NCI-H748 (cell line): Measurements from ENCODE around the gene A3GALT2.

Experiments used
- DNase-seq: peaks from one replicate; lab custom pipeline; 2025; ENCODE audit not compliant: unreplicated experiment; lab: John Stamatoyannopoulos, UW

The A3GALT2 gene

GRCh38 chr1:33350611-33351280 is 29.8 kb upstream of the A3GALT2 start:
- DNase-seq, result no peak

- DNase-seq, result peak; percentile 87
Measured at GRCh38 chr1:33349778-33350610, 29.1 kb upstream of the A3GALT2 start.

- peak; percentile 48 for DNase-seq
Measured at GRCh38 chr1:33349081-33349759, 28.3 kb upstream of the A3GALT2 start.

GRCh38 chr1:33348676-33349080 is 27.8 kb upstream of the A3GALT2 start:
- DNase-seq, result no peak

- DNase-seq, result no peak
Measured at GRCh38 chr1:33348194-33348593, 27.3 kb upstream of the A3GALT2 start.

GRCh38 chr1:33347650-33347992 is 26.7 kb upstream of the A3GALT2 start:
- peak; percentile 15 for DNase-seq

- DNase-seq, result no peak
Measured at GRCh38 chr1:33346927-33347649, 26.2 kb upstream of the A3GALT2 start.

- no peak for DNase-seq
Measured at GRCh38 chr1:33346533-33346926, 25.6 kb upstream of the A3GALT2 start.

GRCh38 chr1:33344896-33345560 is 24.1 kb upstream of the A3GALT2 start:
- DNase-seq, result no peak

- no peak for DNase-seq
Measured at GRCh38 chr1:33343539-33343938, 22.6 kb upstream of the A3GALT2 start.

- DNase-seq, result peak; percentile 96
Measured at GRCh38 chr1:33342041-33342723, 21.3 kb upstream of the A3GALT2 start.

- no peak for DNase-seq
Measured at GRCh38 chr1:33341190-33341589, 20.3 kb upstream of the A3GALT2 start.

- DNase-seq, result no peak
Measured at GRCh38 chr1:33339413-33339812, 18.5 kb upstream of the A3GALT2 start.

GRCh38 chr1:33338440-33339211 is 17.7 kb upstream of the A3GALT2 start:
- no peak for DNase-seq

- no peak for DNase-seq
Measured at GRCh38 chr1:33338048-33338439, 17.1 kb upstream of the A3GALT2 start.

GRCh38 chr1:33337441-33337840 is 16.5 kb upstream of the A3GALT2 start:
- DNase-seq, result no peak

GRCh38 chr1:33336580-33336979 is 15.7 kb upstream of the A3GALT2 start:
- no peak for DNase-seq

- DNase-seq, result no peak
Measured at GRCh38 chr1:33335020-33335419, 14.1 kb upstream of the A3GALT2 start.

GRCh38 chr1:33334081-33334552 is 13.2 kb upstream of the A3GALT2 start:
- DNase-seq, result no peak
